WI38 (cell line): ENCODE data around the gene SPX.

Experiments used
- H3K4me3 ChIP-seq: 2 replicates; pipeline ENCODE4 v1.5.1; 2011; ENCODE audit warnings: low read depth, mild to moderate bottlenecking, control low read depth, low read length
- TF ChIP-seq, protein P1 (sequence below): IDR thresholded peaks from 2 replicates; pipeline ENCODE4 v1.5.1; 2012; ENCODE audit warnings: low read depth, mild to moderate bottlenecking, control low read depth, low read length

SPX gene, protein sequence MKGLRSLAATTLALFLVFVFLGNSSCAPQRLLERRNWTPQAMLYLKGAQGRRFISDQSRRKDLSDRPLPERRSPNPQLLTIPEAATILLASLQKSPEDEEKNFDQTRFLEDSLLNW

DNA sequence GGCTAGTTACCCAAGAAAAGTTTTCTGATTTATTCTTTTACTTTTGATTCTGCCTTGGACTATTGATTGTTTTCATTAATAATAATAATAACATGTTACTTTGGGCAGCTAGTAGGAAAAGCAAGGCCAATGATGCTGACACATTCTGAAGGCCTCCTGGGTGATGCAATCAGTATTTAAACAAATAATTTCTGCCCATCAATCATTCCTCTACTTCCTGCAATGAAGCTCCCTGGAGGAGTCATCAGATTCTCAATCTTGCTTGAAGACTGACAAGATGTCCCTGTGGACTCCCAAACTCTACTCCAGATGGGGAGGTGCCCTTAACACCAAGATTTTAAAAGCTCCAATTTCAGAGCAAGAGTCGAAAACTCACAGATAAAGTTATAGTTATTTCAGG lies at the start of gene SPX:
Gene SPX (plus strand): TSS at position 244 of the 400 bp plus-strand sequence. CDS start 177 bp downstream, outside the sequence.
- TF ChIP-seq, protein P1, sequence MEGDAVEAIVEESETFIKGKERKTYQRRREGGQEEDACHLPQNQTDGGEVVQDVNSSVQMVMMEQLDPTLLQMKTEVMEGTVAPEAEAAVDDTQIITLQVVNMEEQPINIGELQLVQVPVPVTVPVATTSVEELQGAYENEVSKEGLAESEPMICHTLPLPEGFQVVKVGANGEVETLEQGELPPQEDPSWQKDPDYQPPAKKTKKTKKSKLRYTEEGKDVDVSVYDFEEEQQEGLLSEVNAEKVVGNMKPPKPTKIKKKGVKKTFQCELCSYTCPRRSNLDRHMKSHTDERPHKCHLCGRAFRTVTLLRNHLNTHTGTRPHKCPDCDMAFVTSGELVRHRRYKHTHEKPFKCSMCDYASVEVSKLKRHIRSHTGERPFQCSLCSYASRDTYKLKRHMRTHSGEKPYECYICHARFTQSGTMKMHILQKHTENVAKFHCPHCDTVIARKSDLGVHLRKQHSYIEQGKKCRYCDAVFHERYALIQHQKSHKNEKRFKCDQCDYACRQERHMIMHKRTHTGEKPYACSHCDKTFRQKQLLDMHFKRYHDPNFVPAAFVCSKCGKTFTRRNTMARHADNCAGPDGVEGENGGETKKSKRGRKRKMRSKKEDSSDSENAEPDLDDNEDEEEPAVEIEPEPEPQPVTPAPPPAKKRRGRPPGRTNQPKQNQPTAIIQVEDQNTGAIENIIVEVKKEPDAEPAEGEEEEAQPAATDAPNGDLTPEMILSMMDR: no peak
- peak within 1 kb of the TSS; percentile 57 for H3K4me3 ChIP-seq

DNA sequence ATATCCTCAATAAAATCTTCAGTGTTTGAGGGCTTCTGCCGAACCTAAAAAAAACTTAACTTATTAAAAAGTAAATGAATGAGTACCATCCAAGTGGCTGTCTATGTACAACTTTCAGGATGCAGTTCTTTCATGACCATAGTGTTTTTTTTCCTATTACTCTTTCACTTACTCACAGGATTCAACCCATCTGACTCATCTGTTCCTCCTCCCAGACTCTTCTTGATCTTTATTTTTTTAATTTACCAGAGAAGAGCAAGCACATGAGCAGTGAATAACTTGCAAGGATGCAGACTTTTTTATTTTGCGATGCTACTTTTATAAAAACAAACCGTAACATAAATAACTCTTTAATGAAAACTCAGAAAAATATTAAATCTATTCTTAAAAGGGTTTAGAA lies 49.1 kb upstream of the SPX start:
- TF ChIP-seq, protein P1: no peak
- H3K4me3 ChIP-seq: no peak overlapping the region

DNA sequence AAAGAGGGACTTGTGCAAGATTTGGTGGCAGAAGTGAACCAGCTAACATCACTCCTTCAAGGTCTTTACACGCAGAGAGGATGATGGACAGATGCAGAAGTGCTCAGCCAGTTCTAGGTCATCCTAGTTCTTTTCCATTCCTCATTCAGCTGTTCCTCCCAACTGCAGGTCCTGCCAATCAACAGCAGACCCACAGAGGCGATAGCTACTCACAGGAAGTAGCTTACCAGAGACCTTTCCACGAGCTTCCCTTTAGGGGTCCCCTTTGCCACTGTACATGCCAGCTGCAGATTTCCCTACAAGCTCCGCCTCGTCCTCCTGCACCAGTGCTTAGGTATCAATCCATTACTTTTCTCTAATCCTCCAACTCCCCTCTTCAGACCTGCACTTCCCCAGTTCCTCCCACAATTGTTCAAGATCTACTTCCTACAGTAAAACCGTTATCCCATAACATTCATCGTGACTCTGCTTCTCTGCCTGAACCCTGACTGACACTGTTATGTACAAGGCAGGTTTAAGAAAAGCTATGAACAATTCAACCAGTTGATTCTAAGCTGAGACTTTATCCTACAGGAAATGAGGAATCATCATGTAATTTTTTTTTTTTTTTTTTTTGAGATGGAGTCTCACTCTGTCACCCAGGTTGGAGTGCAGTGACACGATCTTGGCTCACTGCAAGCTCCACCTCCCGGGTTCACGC lies 47.2 kb upstream of the SPX start:
- TF ChIP-seq, protein P1: no peak
- no peak overlapping the region for H3K4me3 ChIP-seq

DNA sequence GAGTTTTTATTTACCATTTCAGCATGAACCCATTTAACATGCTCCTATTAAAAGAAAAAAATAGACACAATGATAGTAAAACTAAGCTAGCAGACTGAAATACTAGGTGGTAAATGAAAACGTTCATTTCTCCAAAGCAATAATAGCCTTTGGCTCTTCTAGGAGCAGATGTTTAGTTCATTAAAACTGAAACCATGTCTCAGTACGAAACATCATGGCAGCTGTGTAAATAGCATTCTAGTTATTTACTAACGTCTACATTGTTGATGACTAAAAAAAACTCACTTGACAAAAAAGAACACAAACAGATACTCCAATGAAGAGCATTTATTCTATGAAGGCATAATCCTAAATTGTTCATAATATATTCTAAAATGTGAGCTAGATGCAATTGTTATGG lies 42.6 kb upstream of the SPX start:
- TF ChIP-seq, protein P1: no peak
- H3K4me3 ChIP-seq: no peak overlapping the region

DNA sequence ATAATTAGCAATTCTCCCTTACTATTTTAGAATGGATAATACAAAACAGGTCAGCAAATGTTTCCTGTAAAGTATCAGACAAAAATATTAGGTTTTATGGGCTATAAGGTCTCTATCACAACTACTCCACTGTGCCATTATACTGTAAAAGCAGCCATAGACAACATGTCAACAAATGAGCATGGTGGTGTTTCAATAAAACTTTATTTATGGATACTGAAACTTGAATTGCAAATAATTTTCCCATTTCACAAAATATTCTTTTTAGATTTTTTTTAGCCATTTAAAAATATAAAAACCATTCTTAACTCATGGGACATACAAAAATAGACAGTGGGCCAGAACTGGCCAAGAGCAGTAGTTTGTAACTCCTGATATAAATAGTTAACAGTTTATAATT lies 40.1 kb upstream of the SPX start:
- TF ChIP-seq, protein P1: no peak
- no peak overlapping the region for H3K4me3 ChIP-seq

DNA sequence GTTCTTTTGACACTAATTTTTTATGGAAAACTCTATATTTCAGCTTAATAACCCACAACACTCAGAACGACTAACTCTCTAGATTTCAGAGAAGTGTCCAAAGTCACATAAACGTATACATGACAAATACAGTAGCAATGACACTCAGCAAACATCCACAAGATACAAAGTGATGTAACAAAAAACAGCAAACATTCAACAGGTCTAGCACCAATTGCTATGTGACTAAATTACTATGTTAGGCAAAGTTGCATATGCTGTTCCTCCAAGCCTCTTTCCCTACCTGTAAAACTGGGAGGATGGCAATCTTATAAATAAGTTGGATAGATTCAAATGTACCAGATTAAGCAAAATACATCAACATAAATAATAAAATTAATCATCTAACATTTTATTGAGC lies 26.3 kb upstream of the SPX start:
- TF ChIP-seq, protein P1: no peak
- H3K4me3 ChIP-seq: peak overlapping the region; percentile 86

DNA sequence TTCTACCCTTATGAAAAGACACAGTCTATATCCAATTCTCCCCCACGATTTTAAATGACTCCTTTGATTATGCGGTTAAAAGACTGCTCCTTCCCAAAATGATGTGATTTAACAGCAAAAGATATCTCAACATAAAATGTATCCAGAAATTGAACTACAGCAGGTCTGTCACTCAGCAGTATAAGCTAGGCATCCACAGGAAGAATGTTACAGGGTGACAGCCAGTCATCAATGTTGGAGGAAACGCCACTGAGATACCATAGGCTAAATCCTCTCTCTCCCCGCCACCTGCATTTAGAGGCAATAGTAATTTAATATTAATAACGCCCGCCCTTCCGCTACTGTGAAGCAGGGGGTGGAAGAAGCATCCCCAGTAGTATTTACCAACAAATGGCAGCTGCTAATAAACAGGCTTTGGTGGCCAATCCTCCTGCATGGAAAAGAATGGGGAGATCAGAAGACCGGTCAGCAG lies 25.3 kb upstream of the SPX start:
- TF ChIP-seq, protein P1: no peak
- H3K4me3 ChIP-seq: peak overlapping the region; percentile 86
